Endothelial cell of umbilical vein (primary cell): ENCODE results near the gene KREMEN1. TPM values are rescaled to one million over a fixed set of nuclear protein-coding genes. Genes with fewer than 3 reads are reported as not detected.

Source experiments
- BruUV-seq: library from RNA; stranded (reverse); fragments of 400-500 nt; replicated peaks from 2 replicates; lab custom pipeline; 2021; lab: Mats Ljungman, UMichigan
- CTCF ChIA-PET: fragments of 300-600, 350-600 bp; sonication (Branson Sonifier 250); formaldehyde crosslinking; loops from one replicate; lab custom pipeline; 2021; ENCODE audit warnings: antibody characterized with exemption, inconsistent platforms; lab: Charles Lee
- POLR2A ChIA-PET: fragments of 300-600, 350-600 bp; sonication (Branson Sonifier 250); formaldehyde crosslinking; loops from one replicate; lab custom pipeline; 2021; ENCODE audit warnings: antibody characterized with exemption, inconsistent platforms; lab: Charles Lee
- DNase-seq: peaks from one replicate; pipeline ENCODE4 v3.0.0-alpha.2; 2011; ENCODE audit warnings: low read depth, low spot score
- FAIRE-seq: peaks from 2 replicates; lab custom pipeline; 2011; peaks lifted over from hg19 to GRCh38; lab: Jason Lieb, UNC
- H2AFZ ChIP-seq: 2 replicates; pipeline ENCODE4 v1.6.0; 2012; ENCODE audit warnings: low read depth, low read length, control low read depth, inconsistent platforms
- H3K27ac ChIP-seq: 2 replicates; pipeline ENCODE4 v1.5.1; 2011; ENCODE audit warnings: low read depth, mild to moderate bottlenecking, control low read depth, low read length, moderate library complexity; ENCODE audit not compliant: insufficient read depth
- H3K27me3 ChIP-seq, 2 experiments: 2 replicates each; pipeline versions ENCODE4 v1.6.0 to v1.6.1; 2011; ENCODE audit warnings: low read length in 2 of 2, mixed read lengths in 1 of 2; ENCODE audit not compliant: control insufficient read depth in 2 of 2, insufficient read depth in 2 of 2
- H3K36me3 ChIP-seq, 2 experiments: 2 replicates in 1 of 2; 3 replicates in 1 of 2; pipeline ENCODE4 v1.5.1; 2011; ENCODE audit warnings: low read length in 2 of 2, mild to moderate bottlenecking in 1 of 2, moderate library complexity in 1 of 2; ENCODE audit not compliant: control insufficient read depth in 2 of 2, insufficient read depth in 2 of 2; ENCODE audit errors: extremely low read depth in 1 of 2
- H3K4me1 ChIP-seq: 3 replicates; pipeline ENCODE4 v1.5.1; 2011; ENCODE audit warnings: mild to moderate bottlenecking, low read length; ENCODE audit not compliant: control insufficient read depth, insufficient read depth; ENCODE audit errors: extremely low read depth
- H3K4me2 ChIP-seq: 2 replicates; pipeline ENCODE4 v1.6.1; 2011; ENCODE audit warnings: low read length, control low read depth, mixed read lengths; ENCODE audit not compliant: insufficient read depth
- H3K4me3 ChIP-seq, 3 experiments: fragments of 200-600 bp in 1 of 3; sonication (generic), shearing (Covaris generic) in 1 of 3; replicated peaks in 1 of 3; 2 replicates each; pipeline ENCODE4 v1.5.1; 2011 to 2016; ENCODE audit warnings: control low read depth in 3 of 3, low read length in 3 of 3, mild to moderate bottlenecking in 2 of 3, inconsistent platforms in 1 of 3, low read depth in 1 of 3, moderate library complexity in 1 of 3; ENCODE audit not compliant: insufficient read depth in 1 of 3
- H3K79me2 ChIP-seq: 2 replicates; pipeline ENCODE4 v1.6.0; 2012; ENCODE audit warnings: low read length, inconsistent platforms; ENCODE audit not compliant: control insufficient read depth, insufficient read depth
- H3K9ac ChIP-seq: replicated peaks from 2 replicates; pipeline ENCODE3; 2011; ENCODE audit warnings: low read length, control low read depth; ENCODE audit not compliant: insufficient read depth; ENCODE audit errors: extremely low read depth
- H3K9me1 ChIP-seq: replicated peaks from 3 replicates; pipeline ENCODE4 v1.6.0; 2011; ENCODE audit warnings: mild to moderate bottlenecking, low read length; ENCODE audit not compliant: control insufficient read depth, insufficient read depth; ENCODE audit errors: extremely low read depth
- H3K9me3 ChIP-seq: replicated peaks from 2 replicates; pipeline ENCODE4 v1.5.1; 2012; ENCODE audit warnings: low read length, inconsistent platforms; ENCODE audit not compliant: control insufficient read depth, insufficient read depth
- H4K20me1 ChIP-seq: replicated peaks from 2 replicates; pipeline ENCODE3; 2011; ENCODE audit warnings: mild to moderate bottlenecking, low read length; ENCODE audit not compliant: control insufficient read depth, insufficient read depth; ENCODE audit errors: extremely low read depth
- CTCF ChIP-seq, 2 donors: IDR thresholded peaks; 1 replicate in 1 of 2; 2 replicates in 1 of 2; pipeline ENCODE4 v1.5.1; 2011; ENCODE audit warnings: low read length in 2 of 2, mild to moderate bottlenecking in 2 of 2, moderate library complexity in 2 of 2, control low read depth in 1 of 2, inconsistent platforms in 1 of 2, low read depth in 1 of 2; ENCODE audit not compliant: insufficient read depth in 1 of 2; ENCODE audit errors: extremely low read depth in 1 of 2
- EZH2 ChIP-seq: IDR thresholded peaks from 2 replicates; pipeline ENCODE4 v1.6.1; 2012; ENCODE audit warnings: borderline replicate concordance, low read depth, mild to moderate bottlenecking, moderate library complexity, low read length, inconsistent platforms; ENCODE audit not compliant: severe bottlenecking
- FOS ChIP-seq: IDR thresholded peaks from 2 replicates; pipeline ENCODE4 v1.6.1; 2011; ENCODE audit warnings: mild to moderate bottlenecking, low read length, moderate library complexity, borderline replicate concordance; ENCODE audit not compliant: insufficient read depth
- GATA2 ChIP-seq: IDR thresholded peaks from 2 replicates; pipeline ENCODE4 v1.7.0; 2011; ENCODE audit warnings: low read depth, mild to moderate bottlenecking, moderate library complexity, mixed read lengths, low read length; ENCODE audit not compliant: insufficient read length, insufficient read depth
- JUN ChIP-seq: IDR thresholded peaks from 2 replicates; pipeline ENCODE4 v1.6.1; 2011; ENCODE audit warnings: borderline replicate concordance, low read depth; ENCODE audit not compliant: insufficient read length, insufficient read depth
- MYC ChIP-seq: IDR thresholded peaks from one replicate; pipeline ENCODE4 v1.6.1; 2011; ENCODE audit warnings: mild to moderate bottlenecking, low read depth, low read length
- POLR2A ChIP-seq: IDR thresholded peaks from 2 replicates; pipeline ENCODE4 v1.6.1; 2012; ENCODE audit warnings: low read depth, mild to moderate bottlenecking, control low read depth, low read length
- POLR2AphosphoS5 ChIP-seq: IDR thresholded peaks from 2 replicates; pipeline ENCODE4 v1.6.1; 2012; ENCODE audit warnings: low read depth, mild to moderate bottlenecking, control low read depth, low read length, moderate library complexity; ENCODE audit not compliant: insufficient read depth
- dilution Hi-C: fragments of 300-500 bp; cut with MboI; formaldehyde crosslinking; loops from one replicate; pipeline ENCODE4 v1.15.0; 2019; ENCODE audit warnings: low sequenced_read_pairs; ENCODE audit not compliant: extremely low pct_ligation_motif_present
- intact Hi-C: fragments of 100-400 bp; cut with micrococcal nuclease; formaldehyde crosslinking; loops from one replicate; pipeline ENCODE4 v1.10.0; 2022
- polyA plus RNA-seq, 4 experiments: library from polyadenylated mRNA; depleted of rRNA in 3 of 4; stranded (reverse) in 3 of 4; unstranded in 1 of 4; fragments of >200 nt; gene quantifications; 2 replicates each; pipeline versions ENCODE4 v1.2.1 to v1.2.3, GENCODE V29; 2011 to 2012; ENCODE audit warnings: missing spikeins in 1 of 4
- total RNA-seq: library from RNA; stranded (reverse); gene quantifications from 2 replicates; pipeline ENCODE4 v1.2.3, GENCODE V29; 2021
- TF ChIP-seq, protein P1 (sequence below): IDR thresholded peaks from 2 replicates; pipeline ENCODE4 v1.6.1; 2011; ENCODE audit not compliant: insufficient read depth, insufficient read length

KREMEN1 gene
- total and polyA plus RNA-seq, 2 donors (not counting 3 experiments of a cell fraction or from before 2014, with no cell fraction given) = 0.58 to 1.1 TPM

DNA sequence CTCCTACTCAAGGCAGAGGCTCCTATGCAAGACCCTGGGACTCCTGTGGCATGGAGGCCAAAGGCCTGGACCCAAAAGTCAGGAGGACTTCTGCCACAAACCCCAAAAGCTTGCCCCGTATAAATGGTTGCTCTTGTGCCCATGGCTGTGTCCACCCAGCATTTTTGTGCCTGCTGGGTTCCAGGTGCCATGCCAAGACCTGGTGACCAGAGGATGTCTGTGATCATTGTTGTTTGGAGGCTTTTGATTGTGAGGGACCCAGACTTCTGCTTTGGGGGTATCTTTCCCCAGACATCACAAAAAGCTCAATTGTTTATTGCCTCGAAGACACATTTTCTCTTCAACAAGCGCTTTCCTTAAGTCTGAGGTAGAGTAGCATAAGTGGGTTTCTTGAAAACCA, 46.3 kb upstream of the KREMEN1 start:
- no TSS peak for BruUV-seq
- TF ChIP-seq FOS = no peak
- TF ChIP-seq POLR2A = no peak
- TF ChIP-seq CTCF (IDR thresholded peaks at IDR 0.05; ENCODE audit: extremely low read depth in 1 of 2, insufficient read depth in 1 of 2, low read depth in 1 of 2, low read length in 2 of 2) = no peak
- Histone ChIP-seq H3K27ac (no peak overlapping the region), H3K27me3 (no peaks in the 10 kb centered on the region), H3K79me2 (no peaks in the 10 kb centered on the region), H3K9me3 (no peaks in the 10 kb centered on the region), H3K9me1 (no peaks in the 10 kb centered on the region), H3K4me3 (no peak overlapping the region), H3K4me2 (no peak overlapping the region), H3K36me3 (no peaks in the 10 kb centered on the region), H2AFZ (no peak overlapping the region), H4K20me1 (no peaks in the 10 kb centered on the region), H3K4me1 (peaks cover 27% of the 10 kb centered on the region), H3K9ac (no peak overlapping the region)
- no peak for FAIRE-seq
- CTCF ChIA-PET = interaction anchor here (3.8 kb wide), 1 partner anchor 14 kb away, joined by 21 read pairs; no protein-coding TSS in a partner anchor
- DNase-seq = no peak
- POLR2A ChIA-PET = no interaction called here
- intact Hi-C loops (no loop called here), dilution Hi-C loops (no loop called here)

GRCh38 chr22:29028468-29028867, 44.4 kb upstream of the KREMEN1 start:
- H3K9me1 ChIP-seq = no peaks in the 10 kb centered on the region
- no peak overlapping the region for H3K9ac ChIP-seq
- dilution Hi-C loops = no loop called here
- H3K79me2 ChIP-seq = no peaks in the 10 kb centered on the region
- no peaks in the 10 kb centered on the region for H3K27me3 ChIP-seq
- no peak overlapping the region for H3K4me2 ChIP-seq
- DNase-seq (no peak), FAIRE-seq (no peak)
- no peak for TF ChIP-seq POLR2A
- no peak for TF ChIP-seq GATA2
- TF ChIP-seq, protein P1, sequence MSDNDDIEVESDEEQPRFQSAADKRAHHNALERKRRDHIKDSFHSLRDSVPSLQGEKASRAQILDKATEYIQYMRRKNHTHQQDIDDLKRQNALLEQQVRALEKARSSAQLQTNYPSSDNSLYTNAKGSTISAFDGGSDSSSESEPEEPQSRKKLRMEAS = no peak
- TF ChIP-seq POLR2AphosphoS5 = no peak
- TF ChIP-seq FOS = no peak
- TF ChIP-seq CTCF (IDR thresholded peaks at IDR 0.05; ENCODE audit: extremely low read depth in 1 of 2, insufficient read depth in 1 of 2, low read depth in 1 of 2, low read length in 2 of 2) = no peak
- no peak for TF ChIP-seq EZH2
- TF ChIP-seq MYC = no peak
- TF ChIP-seq JUN = no peak
- peaks cover 36% of the 10 kb centered on the region for H3K4me1 ChIP-seq
- no peaks in the 10 kb centered on the region for H4K20me1 ChIP-seq
- intact Hi-C loops = no loop called here
- no peaks in the 10 kb centered on the region for H3K36me3 ChIP-seq
- no peak overlapping the region for H3K4me3 ChIP-seq
- no TSS peak for BruUV-seq
- no peaks in the 10 kb centered on the region for H3K9me3 ChIP-seq
- ChIA-PET POLR2A (no interaction called here), CTCF (interaction anchor here (1.5 to 3.8 kb wide), 3 partner anchors 12 to 126 kb away, joined by 3 to 21 read pairs (median 5); no protein-coding TSS in a partner anchor)
- no peak overlapping the region for H3K27ac ChIP-seq
- H2AFZ ChIP-seq = no peak overlapping the region
